ENCODE data around the gene EPB41L5. TPM values are rescaled to one million over a fixed set of nuclear protein-coding genes. Genes with fewer than 3 reads are reported as not detected.

Gene EPB41L5
- total RNA-seq, 1 donor from 2014 or later, result 14.9 TPM

DNA sequence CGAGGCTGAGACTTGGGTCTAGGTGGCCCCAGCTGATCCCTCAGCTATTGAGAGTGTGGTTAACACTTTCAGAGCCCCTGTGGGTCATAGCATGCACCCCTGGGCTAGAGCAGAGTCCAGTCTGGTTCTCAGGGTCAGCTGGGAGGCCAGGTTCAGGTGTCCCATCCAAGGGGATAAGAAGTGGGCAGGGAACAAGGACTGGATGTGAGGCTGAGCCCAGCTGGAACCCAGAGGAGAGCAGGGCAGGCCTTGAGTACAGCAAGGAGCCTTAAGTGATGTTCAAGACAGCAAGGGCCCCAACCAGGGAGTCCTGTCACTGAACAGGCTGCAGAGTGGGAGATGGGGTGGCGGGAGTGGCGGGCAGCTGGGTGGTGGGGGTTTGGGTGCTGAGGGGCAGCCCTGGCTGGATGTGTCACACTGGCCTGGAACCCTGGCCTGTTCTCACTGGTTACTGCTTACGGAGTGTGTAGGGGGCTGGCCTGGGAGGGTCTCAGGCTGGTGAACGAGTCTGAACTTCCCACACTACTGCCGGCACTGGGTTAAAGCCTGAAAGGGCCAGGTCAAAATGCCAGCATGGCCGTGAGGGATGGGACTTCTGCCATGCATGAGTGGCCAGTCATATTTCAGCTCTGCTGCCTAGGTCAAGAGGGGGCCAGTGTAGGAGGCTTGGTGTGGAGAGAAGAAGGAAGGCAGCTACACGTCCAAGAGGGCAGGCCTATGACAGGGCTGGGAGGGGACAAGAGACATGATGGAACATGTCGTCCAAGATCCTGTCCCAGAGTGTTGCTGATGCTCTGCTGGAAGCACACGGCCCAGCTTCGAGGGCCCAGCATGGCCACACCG is 196.8 kb downstream of the EPB41L5 start:
- Mint-ChIP-seq H3K27ac (ENCODE audit: unreplicated experiment) (no peak overlapping the region), H3K4me1 (ENCODE audit: unreplicated experiment) (no peaks in the 10 kb centered on the region), H3K9me3 (ENCODE audit: unreplicated experiment) (no peaks in the 10 kb centered on the region), H3K36me3 (ENCODE audit: unreplicated experiment) (no peaks in the 10 kb centered on the region), H3K4me3 (ENCODE audit: unreplicated experiment) (no peak overlapping the region), H3K27me3 (ENCODE audit: unreplicated experiment) (no peaks in the 10 kb centered on the region)
- no peak for DNase-seq (ENCODE audit: extremely low spot score, unreplicated experiment)
- TF ChIP-seq, protein P1, sequence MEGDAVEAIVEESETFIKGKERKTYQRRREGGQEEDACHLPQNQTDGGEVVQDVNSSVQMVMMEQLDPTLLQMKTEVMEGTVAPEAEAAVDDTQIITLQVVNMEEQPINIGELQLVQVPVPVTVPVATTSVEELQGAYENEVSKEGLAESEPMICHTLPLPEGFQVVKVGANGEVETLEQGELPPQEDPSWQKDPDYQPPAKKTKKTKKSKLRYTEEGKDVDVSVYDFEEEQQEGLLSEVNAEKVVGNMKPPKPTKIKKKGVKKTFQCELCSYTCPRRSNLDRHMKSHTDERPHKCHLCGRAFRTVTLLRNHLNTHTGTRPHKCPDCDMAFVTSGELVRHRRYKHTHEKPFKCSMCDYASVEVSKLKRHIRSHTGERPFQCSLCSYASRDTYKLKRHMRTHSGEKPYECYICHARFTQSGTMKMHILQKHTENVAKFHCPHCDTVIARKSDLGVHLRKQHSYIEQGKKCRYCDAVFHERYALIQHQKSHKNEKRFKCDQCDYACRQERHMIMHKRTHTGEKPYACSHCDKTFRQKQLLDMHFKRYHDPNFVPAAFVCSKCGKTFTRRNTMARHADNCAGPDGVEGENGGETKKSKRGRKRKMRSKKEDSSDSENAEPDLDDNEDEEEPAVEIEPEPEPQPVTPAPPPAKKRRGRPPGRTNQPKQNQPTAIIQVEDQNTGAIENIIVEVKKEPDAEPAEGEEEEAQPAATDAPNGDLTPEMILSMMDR (IDR thresholded peaks at IDR 0.05), result no peak

DNA sequence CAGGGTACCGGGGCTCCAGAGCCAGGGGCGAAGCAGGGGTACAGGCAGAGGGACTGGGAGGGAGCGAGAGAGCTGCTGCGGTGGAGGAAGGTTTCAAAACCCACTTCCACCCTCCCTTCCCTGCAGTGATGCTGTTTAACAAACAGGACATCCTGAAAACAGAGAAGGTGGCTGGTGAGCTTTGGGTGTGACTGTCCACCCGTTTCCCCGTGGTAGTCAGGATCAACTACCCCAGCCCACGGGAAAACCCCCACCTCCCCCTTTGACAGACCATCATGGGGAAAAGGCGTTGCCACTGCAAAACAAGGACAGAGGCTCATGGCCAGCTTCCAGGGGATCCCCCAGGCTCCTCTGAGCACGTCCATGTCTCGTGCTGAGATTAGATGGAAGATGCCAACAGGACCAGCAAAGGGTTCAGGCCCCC is 197.4 kb downstream of the EPB41L5 start:
- Mint-ChIP-seq H3K4me1 (ENCODE audit: unreplicated experiment) (no peaks in the 10 kb centered on the region), H3K4me3 (ENCODE audit: unreplicated experiment) (no peak overlapping the region), H3K36me3 (ENCODE audit: unreplicated experiment) (no peaks in the 10 kb centered on the region), H3K27ac (ENCODE audit: unreplicated experiment) (no peak overlapping the region), H3K9me3 (ENCODE audit: unreplicated experiment) (no peaks in the 10 kb centered on the region), H3K27me3 (ENCODE audit: unreplicated experiment) (no peaks in the 10 kb centered on the region)
- TF ChIP-seq, protein P1 (IDR thresholded peaks at IDR 0.05), result no peak
- no peak for DNase-seq (ENCODE audit: extremely low spot score, unreplicated experiment)

DNA sequence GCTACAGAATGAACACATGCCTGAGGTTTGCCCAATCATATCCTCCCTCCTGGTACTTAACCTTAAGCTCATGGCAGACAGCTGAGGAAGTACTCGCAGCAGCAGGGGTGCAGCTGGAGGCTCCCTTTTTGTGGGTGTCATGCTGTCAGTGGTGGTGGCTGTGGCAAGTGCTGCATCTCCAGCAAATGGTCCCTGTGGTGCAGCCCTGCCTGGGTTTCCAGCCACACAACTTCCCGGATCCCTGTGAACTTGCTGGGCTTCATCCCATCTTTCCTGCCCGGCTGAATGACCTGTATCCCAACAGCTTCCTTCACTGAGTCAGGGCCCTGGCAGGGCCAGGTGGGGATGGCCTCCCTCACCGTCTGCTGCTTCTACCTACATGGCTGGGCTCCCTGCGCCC is 205.3 kb downstream of the EPB41L5 start:
- Mint-ChIP-seq H3K4me3 (ENCODE audit: unreplicated experiment) (no peak overlapping the region), H3K36me3 (ENCODE audit: unreplicated experiment) (peaks cover 34% of the 10 kb centered on the region)

DNA sequence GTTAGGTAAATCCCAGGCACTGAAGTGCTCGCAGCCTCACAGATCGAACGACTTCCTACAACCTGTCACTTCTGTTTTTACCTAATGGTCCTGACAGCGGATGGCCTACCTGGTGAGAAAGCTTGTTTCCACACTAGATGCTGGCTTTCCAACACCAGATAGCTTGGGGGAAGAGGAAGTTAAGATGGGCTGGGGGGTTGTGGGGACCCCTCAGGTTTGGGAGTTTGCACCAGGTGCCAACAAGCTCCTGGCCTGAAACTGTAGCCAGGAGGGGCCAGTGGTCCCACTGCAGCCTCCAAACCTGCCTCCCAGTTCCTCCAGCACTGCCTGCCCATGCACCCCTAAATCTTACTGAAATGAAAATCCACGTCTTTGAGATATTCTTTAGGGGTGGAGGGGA is 206.4 kb downstream of the EPB41L5 start:
- DNase-seq (ENCODE audit: extremely low spot score, unreplicated experiment), result no peak
- Mint-ChIP-seq H3K4me3 (ENCODE audit: unreplicated experiment) (no peak overlapping the region), H3K4me1 (ENCODE audit: unreplicated experiment) (peaks cover 22% of the 10 kb centered on the region), H3K27ac (ENCODE audit: unreplicated experiment) (no peak overlapping the region), H3K27me3 (ENCODE audit: unreplicated experiment) (no peaks in the 10 kb centered on the region), H3K36me3 (ENCODE audit: unreplicated experiment) (peaks cover 34% of the 10 kb centered on the region), H3K9me3 (ENCODE audit: unreplicated experiment) (no peaks in the 10 kb centered on the region)
- TF ChIP-seq, protein P1 (IDR thresholded peaks at IDR 0.05), result no peak

More for the DNA sequence above, 205.3 kb downstream of the EPB41L5 start:
- no peak for DNase-seq (ENCODE audit: extremely low spot score, unreplicated experiment)
- Mint-ChIP-seq H3K4me1 (ENCODE audit: unreplicated experiment) (peaks cover 18% of the 10 kb centered on the region), H3K27ac (ENCODE audit: unreplicated experiment) (no peak overlapping the region), H3K27me3 (ENCODE audit: unreplicated experiment) (no peaks in the 10 kb centered on the region), H3K9me3 (ENCODE audit: unreplicated experiment) (no peaks in the 10 kb centered on the region)
- TF ChIP-seq, protein P1 (IDR thresholded peaks at IDR 0.05), result no peak

DNA sequence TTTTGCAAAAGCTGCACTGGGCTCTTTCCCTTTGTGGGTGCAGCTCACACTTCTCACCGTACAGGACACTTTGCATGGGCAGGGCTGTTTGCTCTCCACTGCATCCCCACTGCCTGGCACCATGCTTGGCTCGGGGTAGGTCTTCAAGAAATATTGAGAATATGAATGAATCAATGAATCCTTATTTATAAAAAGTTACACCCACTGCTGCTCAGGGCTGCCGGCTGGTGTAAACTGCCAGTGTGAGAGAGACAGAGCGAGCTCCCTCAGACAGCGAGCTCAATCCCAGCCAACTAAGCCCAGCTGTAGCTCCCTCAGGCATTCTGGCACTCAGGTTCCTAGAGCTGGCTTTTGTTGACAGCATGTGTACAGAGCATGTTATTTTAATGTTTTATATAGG is 206.9 kb downstream of the EPB41L5 start:
- no peak overlapping the region for H3K27ac Mint-ChIP-seq (ENCODE audit: unreplicated experiment)
- peaks cover 34% of the 10 kb centered on the region for H3K36me3 Mint-ChIP-seq (ENCODE audit: unreplicated experiment)
- H3K4me3 Mint-ChIP-seq (ENCODE audit: unreplicated experiment), result no peak overlapping the region
- no peak for DNase-seq (ENCODE audit: extremely low spot score, unreplicated experiment)
- H3K27me3 Mint-ChIP-seq (ENCODE audit: unreplicated experiment), result no peaks in the 10 kb centered on the region
- H3K9me3 Mint-ChIP-seq (ENCODE audit: unreplicated experiment), result no peaks in the 10 kb centered on the region
- H3K4me1 Mint-ChIP-seq (ENCODE audit: unreplicated experiment), result peaks cover 22% of the 10 kb centered on the region
- TF ChIP-seq, protein P1 (IDR thresholded peaks at IDR 0.05), result no peak
